ENCODE results near the gene PAFAH1B2.

DNA sequence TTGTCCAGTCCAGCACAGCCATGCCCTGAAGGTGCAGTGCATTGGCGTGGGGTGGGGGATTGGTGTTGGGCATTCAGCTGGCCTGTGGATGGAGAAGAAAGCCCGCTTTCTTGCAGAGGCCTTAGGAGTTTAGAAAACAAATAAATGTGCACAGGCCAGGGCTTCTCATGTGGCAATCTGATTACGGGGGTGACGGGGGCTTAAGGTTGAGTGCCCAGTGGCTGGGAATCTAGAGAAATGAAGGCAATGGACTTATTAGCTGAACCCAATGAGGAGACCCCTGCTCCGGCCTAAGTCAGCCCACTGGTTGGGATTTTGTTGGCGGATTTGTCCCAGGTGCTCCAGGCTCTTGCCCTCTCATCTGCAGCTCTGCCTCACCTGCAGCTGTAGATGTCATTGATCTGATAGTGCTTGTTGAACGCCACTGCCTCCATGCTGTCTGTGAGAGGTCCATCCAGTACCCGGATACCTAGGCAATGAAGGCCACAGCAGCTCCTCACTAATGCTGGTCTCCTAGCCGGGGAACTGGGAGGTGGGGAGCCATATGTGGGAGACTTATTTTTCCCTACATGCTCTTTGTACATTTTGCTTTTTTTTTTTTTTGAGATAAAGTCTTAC, 81.6 kb downstream of the PAFAH1B2 start:
- TF ChIP-seq, protein P1, sequence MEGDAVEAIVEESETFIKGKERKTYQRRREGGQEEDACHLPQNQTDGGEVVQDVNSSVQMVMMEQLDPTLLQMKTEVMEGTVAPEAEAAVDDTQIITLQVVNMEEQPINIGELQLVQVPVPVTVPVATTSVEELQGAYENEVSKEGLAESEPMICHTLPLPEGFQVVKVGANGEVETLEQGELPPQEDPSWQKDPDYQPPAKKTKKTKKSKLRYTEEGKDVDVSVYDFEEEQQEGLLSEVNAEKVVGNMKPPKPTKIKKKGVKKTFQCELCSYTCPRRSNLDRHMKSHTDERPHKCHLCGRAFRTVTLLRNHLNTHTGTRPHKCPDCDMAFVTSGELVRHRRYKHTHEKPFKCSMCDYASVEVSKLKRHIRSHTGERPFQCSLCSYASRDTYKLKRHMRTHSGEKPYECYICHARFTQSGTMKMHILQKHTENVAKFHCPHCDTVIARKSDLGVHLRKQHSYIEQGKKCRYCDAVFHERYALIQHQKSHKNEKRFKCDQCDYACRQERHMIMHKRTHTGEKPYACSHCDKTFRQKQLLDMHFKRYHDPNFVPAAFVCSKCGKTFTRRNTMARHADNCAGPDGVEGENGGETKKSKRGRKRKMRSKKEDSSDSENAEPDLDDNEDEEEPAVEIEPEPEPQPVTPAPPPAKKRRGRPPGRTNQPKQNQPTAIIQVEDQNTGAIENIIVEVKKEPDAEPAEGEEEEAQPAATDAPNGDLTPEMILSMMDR (IDR thresholded peaks at IDR 0.05) = no peak
- no peak for TF ChIP-seq EZH2 (IDR thresholded peaks at IDR 0.05)
- TF ChIP-seq EZH2phosphoT487 (IDR thresholded peaks at IDR 0.05) = no peak
